ENCODE data around the gene ADCY4. TPM values are rescaled to one million over a fixed set of nuclear protein-coding genes. Genes with fewer than 3 reads are reported as not detected.

ADCY4 gene
- total and polyA plus RNA-seq, 2 of the 13 experiments (the other 11 are each of a cell fraction or from before 2014, with no cell fraction given) = 0.03 TPM; not detected in 1

- ChIA-PET CTCF (ENCODE audit: low intra/inter-chr PET ratio, low total read pairs) (interaction anchor here (1.5 to 2.4 kb wide), 2 partner anchors 20 to 119 kb away, joined by 4 to 7 read pairs; no protein-coding TSS in a partner anchor), POLR2A (interaction anchor here (1.2 to 3.5 kb wide), 9 partner anchors 9 to 176 kb away, joined by 4 to 57 read pairs (median 16); partner anchors contain the start of genes CBLN3, CIDEB, DHRS1 and EMC9)
- Histone ChIP-seq H2AFZ (ENCODE audit: low read length) (no peak overlapping the region), H3K9ac (ENCODE audit: insufficient read depth, low read depth, low read length) (no peak overlapping the region), H3K27me3 (ENCODE audit: control insufficient read depth in 1 of 2, insufficient read depth in 2 of 2, low read length in 2 of 2) (peaks cover 11 to 48% of the 10 kb centered on the region in 2 experiments; a peak in 4 of 5 replicates), H3K27ac (ENCODE audit: extremely low read length, insufficient read depth, low read length) (no peak overlapping the region), H3K9me3 (ENCODE audit: low read length) (no peaks in the 10 kb centered on the region), H3K4me3 (replicated peaks in 1 of 3; ENCODE audit: insufficient read depth in 1 of 3, low read depth in 2 of 3, low read length in 3 of 3) (no peak overlapping the region), H4K20me1 (ENCODE audit: insufficient read depth, low read length) (no peaks in the 10 kb centered on the region), H3K36me3 (replicated peaks in 1 of 2; ENCODE audit: control insufficient read depth in 1 of 2, insufficient read depth in 2 of 2, low read length in 2 of 2) (no peaks in the 10 kb centered on the region), H3K79me2 (ENCODE audit: insufficient read depth, low read length) (no peaks in the 10 kb centered on the region), H3K4me1 (ENCODE audit: insufficient read depth, low read length) (peaks cover 37% of the 10 kb centered on the region), H3K4me2 (ENCODE audit: low read depth, low read length) (no peak overlapping the region)
- no TSS peak for BruUV-seq (replicated peaks)
- WGBS (ENCODE audit: low lambda C conversion rate) = 72% methylated on average over 3 of the region's 3 CpGs
- DNase-seq (ENCODE audit: low spot score) = no peak
- in situ Hi-C loops (cut with HindIII; ENCODE audit: extremely low pct_ligation_motif_present, low pct_unique_long_range_greater_than_20kb) (no loop called here), intact Hi-C loops (cut with micrococcal nuclease; ENCODE audit: unreplicated experiment) (no loop called here)
- FAIRE-seq = peak; percentile 4
- ATAC-seq = no peak
- no peak for TF ChIP-seq SMAD9 (CRISPR knock-in tag; IDR thresholded peaks at IDR 0.05)
- no peak for TF ChIP-seq ZNF674 (CRISPR knock-in tag; IDR thresholded peaks at IDR 0.05; ENCODE audit: low read depth)
- TF ChIP-seq ZNF703 (CRISPR knock-in tag; IDR thresholded peaks at IDR 0.05; ENCODE audit: borderline replicate concordance) = 0 out of 2 replicates have a peak, but pooled peaks have one; percentile 9
- TF ChIP-seq ZNF709 (CRISPR knock-in tag; IDR thresholded peaks at IDR 0.05) = no peak
- TF ChIP-seq, protein P1, sequence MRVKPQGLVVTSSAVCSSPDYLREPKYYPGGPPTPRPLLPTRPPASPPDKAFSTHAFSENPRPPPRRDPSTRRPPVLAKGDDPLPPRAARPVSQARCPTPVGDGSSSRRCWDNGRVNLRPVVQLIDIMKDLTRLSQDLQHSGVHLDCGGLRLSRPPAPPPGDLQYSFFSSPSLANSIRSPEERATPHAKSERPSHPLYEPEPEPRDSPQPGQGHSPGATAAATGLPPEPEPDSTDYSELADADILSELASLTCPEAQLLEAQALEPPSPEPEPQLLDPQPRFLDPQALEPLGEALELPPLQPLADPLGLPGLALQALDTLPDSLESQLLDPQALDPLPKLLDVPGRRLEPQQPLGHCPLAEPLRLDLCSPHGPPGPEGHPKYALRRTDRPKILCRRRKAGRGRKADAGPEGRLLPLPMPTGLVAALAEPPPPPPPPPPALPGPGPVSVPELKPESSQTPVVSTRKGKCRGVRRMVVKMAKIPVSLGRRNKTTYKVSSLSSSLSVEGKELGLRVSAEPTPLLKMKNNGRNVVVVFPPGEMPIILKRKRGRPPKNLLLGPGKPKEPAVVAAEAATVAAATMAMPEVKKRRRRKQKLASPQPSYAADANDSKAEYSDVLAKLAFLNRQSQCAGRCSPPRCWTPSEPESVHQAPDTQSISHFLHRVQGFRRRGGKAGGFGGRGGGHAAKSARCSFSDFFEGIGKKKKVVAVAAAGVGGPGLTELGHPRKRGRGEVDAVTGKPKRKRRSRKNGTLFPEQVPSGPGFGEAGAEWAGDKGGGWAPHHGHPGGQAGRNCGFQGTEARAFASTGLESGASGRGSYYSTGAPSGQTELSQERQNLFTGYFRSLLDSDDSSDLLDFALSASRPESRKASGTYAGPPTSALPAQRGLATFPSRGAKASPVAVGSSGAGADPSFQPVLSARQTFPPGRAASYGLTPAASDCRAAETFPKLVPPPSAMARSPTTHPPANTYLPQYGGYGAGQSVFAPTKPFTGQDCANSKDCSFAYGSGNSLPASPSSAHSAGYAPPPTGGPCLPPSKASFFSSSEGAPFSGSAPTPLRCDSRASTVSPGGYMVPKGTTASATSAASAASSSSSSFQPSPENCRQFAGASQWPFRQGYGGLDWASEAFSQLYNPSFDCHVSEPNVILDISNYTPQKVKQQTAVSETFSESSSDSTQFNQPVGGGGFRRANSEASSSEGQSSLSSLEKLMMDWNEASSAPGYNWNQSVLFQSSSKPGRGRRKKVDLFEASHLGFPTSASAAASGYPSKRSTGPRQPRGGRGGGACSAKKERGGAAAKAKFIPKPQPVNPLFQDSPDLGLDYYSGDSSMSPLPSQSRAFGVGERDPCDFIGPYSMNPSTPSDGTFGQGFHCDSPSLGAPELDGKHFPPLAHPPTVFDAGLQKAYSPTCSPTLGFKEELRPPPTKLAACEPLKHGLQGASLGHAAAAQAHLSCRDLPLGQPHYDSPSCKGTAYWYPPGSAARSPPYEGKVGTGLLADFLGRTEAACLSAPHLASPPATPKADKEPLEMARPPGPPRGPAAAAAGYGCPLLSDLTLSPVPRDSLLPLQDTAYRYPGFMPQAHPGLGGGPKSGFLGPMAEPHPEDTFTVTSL (CRISPR knock-in tag; IDR thresholded peaks at IDR 0.05; ENCODE audit: borderline replicate concordance) = no peak
- TF ChIP-seq KAT7 (CRISPR knock-in tag; IDR thresholded peaks at IDR 0.05; ENCODE audit: borderline replicate concordance) = no peak
- no peak for TF ChIP-seq FOXA3 (CRISPR knock-in tag; IDR thresholded peaks at IDR 0.05)
- TF ChIP-seq, protein P2, sequence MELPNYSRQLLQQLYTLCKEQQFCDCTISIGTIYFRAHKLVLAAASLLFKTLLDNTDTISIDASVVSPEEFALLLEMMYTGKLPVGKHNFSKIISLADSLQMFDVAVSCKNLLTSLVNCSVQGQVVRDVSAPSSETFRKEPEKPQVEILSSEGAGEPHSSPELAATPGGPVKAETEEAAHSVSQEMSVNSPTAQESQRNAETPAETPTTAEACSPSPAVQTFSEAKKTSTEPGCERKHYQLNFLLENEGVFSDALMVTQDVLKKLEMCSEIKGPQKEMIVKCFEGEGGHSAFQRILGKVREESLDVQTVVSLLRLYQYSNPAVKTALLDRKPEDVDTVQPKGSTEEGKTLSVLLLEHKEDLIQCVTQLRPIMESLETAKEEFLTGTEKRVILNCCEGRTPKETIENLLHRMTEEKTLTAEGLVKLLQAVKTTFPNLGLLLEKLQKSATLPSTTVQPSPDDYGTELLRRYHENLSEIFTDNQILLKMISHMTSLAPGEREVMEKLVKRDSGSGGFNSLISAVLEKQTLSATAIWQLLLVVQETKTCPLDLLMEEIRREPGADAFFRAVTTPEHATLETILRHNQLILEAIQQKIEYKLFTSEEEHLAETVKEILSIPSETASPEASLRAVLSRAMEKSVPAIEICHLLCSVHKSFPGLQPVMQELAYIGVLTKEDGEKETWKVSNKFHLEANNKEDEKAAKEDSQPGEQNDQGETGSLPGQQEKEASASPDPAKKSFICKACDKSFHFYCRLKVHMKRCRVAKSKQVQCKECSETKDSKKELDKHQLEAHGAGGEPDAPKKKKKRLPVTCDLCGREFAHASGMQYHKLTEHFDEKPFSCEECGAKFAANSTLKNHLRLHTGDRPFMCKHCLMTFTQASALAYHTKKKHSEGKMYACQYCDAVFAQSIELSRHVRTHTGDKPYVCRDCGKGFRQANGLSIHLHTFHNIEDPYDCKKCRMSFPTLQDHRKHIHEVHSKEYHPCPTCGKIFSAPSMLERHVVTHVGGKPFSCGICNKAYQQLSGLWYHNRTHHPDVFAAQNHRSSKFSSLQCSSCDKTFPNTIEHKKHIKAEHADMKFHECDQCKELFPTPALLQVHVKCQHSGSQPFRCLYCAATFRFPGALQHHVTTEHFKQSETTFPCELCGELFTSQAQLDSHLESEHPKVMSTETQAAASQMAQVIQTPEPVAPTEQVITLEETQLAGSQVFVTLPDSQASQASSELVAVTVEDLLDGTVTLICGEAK (IDR thresholded peaks at IDR 0.05) = no peak
- TF ChIP-seq, protein P2 (CRISPR knock-in tag; IDR thresholded peaks at IDR 0.05) = no peak
Measured at GRCh38 chr14:24317141-24317928, 17.5 kb downstream of the ADCY4 start.

All from HepG2 (cell line).